GDM1 (cell line): ENCODE measurements around the gene UNC5C.

ENCODE experiments used
- DNase-seq: peaks from one replicate; lab custom pipeline; 2025; lab: John Stamatoyannopoulos, UW

The UNC5C gene

GRCh38 chr4:95522682-95523530 is 25.9 kb downstream of the UNC5C start:
- DNase-seq, result no peak

GRCh38 chr4:95517576-95518345 is 31.0 kb downstream of the UNC5C start:
- DNase-seq, result no peak

- DNase-seq, result no peak
These were observed 32.2 kb downstream of the UNC5C start for GRCh38 chr4:95516528-95517017.

- DNase-seq, result no peak
These were observed 33.2 kb downstream of the UNC5C start for GRCh38 chr4:95515589-95515988.

- DNase-seq, result no peak
These were observed 35.8 kb downstream of the UNC5C start for GRCh38 chr4:95513022-95513421.

GRCh38 chr4:95511477-95511876 is 37.3 kb downstream of the UNC5C start:
- no peak for DNase-seq

DNA sequence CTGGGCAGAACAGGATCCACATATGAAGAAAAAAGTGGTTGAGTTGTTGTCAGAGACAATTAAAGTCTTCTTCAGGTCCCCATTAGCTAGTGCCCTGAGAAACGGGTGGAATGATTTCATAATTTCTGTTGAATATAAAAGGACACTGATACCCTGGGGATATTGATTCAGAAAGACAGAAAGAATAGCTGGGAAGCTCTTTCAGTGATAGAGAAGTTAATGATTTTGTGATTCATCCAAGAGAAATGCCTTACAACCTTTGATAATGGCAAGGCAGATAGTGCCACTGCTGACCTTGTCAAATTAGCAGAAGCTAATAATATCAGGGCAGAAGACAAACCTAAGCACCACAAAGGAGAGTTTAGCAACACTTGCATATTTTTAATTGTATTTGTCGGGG is 37.9 kb downstream of the UNC5C start:
- DNase-seq, result no peak

DNA sequence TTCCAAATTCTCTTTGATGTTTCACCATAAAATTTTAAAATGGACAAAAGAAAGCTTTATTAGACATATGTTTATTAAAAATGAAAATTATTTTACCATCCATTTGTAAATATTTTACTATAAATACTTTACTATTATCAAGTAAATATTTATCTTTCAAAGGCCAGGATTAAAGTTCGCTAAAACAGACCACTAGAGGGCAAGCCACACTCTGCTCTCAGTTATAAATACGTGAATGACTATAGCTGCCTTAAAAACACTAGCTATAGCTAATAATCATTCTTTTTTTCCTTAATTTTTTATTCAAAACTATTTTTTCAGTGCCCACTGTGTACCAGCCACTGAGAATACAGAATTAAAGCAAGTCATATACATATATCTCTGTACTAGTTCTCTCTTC is 38.6 kb downstream of the UNC5C start:
- no peak for DNase-seq

DNA sequence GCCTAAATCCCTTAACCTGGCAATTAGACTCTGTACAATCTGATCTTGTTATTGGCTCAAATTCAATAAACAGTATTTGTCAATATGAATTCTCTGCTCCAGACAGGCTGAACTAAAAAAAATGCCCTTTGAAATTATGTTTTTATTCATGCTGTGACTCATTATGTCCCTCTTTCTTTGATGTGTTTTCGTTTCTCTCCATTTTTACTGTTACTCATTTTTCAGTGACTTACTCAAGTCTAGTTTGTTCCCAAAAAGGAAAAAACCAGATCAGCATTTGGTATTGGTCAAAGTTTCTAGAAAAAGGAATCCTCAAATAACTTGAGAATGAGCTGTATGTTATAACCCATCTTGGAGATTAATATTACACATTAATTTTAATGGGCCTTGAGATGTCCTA is 40.4 kb downstream of the UNC5C start:
- DNase-seq, result no peak

DNA sequence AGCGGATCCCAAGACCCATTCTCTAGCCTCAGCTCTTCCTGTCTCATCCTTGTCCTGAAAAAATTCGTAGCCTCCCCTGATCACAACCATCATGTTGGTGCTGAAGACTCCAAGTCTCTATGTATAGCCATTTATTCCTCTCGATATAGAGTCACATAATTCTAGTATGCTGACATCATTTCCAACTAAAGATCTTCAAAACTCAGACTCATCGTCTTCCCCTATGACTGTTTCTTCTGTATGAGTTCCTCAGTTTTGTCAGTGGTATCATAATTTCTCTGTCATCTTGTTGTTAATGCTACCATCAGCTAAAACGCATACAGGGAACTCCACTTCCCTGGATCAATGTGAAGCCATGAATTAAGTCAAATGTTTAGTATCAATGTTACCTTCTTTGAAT is 41.2 kb downstream of the UNC5C start:
- DNase-seq, result no peak

DNA sequence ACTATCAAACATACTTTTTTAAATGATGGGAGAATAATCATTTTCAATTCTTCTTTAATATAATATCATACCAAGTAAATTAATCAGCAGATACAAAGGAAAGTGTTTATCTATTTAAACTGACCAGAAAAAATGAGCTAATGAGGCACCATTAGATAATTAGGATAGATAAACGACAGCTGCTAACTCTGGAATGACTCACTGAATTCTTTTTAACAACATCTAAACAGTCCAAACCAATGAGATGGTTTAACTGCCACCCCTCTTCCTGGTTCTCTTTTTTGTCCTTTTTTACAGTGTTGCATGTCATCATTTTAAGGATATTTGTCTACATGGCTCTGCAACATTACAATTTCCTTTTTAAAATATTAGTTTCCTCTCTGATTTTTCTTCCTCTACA is 41.6 kb downstream of the UNC5C start:
- DNase-seq, result no peak

DNA sequence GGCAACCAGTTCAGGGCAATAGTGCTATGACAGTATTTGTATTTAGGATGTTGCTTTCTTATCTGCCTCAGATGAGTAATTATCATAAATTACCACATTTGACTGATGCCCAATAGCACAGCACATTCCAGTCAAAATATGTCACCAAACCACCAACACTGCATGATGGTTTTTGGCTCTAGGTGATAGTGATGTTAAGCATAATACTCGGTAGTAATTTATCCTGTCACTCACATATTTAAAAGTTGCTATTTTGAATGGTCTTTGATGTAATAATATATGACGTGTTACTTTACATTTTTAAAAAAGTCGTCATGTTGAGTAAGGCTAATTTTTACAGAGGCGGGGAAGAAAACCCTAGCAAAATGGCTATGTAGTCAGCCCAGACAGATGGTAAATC is 42.5 kb downstream of the UNC5C start:
- DNase-seq, result no peak

- DNase-seq, result no peak
These were observed 43.0 kb downstream of the UNC5C start for GRCh38 chr4:95505799-95506198.

DNA sequence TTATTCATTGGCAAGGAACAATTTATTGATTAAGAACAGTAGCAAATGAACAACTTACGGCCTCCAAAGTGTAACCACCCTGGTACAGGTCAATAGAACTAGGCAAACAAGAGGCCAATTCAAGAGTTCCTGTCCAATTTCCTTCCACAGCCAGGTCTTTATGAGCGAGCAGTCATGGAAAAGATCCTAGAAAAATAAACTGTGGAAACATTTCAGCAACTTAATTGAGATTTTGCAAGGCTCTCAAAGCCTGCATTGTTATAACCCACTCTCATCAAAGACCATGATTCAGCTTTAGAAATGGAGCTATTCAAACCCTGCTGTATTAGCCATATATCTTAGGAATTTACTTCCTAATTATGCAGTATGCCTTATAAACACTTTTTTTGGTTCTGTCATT is 43.6 kb downstream of the UNC5C start:
- no peak for DNase-seq

DNA sequence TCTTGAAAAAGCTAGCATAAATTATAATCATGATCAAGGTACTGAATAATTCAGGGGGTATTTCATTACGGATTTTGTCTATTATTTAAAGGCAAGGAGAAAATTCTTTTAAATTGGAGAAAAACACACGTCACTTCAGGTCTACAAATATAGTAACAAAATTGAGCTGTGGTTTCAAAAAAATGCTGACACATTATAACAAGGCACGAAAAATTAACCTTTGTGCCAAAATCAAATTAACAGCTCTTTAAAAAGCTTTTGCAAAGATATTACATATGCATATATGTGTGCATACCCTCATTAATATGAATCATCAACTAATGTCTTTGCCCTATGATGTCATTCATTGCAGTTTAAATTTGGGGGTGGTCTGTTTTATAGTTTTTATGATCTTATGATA is 44.3 kb downstream of the UNC5C start:
- no peak for DNase-seq

- DNase-seq, result no peak
These were observed 48.4 kb downstream of the UNC5C start for GRCh38 chr4:95500361-95500760.

- no peak for DNase-seq
These were observed 49.5 kb downstream of the UNC5C start for GRCh38 chr4:95499291-95499696.

GRCh38 chr4:95494186-95494585 is 54.6 kb downstream of the UNC5C start:
- DNase-seq, result no peak

DNA sequence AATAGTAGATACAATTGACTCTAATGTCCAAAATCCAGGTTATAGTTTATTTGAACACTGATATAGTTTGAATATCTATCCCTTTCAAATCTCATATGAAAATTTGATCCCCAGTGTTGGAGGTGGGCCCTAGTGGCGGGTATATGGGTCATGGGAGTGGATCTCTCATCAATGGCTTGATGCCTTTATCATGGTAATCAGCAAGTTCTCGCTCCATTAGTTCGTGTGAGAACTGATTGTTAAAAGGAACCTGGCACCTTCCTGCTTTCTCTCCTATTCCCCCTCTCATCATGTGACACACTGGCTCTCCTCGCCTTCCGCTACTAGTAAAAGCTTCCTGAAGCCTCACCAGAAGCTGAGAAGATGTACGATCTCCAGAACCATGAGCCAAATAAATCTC is 70.1 kb downstream of the UNC5C start:
- no peak for DNase-seq

DNA sequence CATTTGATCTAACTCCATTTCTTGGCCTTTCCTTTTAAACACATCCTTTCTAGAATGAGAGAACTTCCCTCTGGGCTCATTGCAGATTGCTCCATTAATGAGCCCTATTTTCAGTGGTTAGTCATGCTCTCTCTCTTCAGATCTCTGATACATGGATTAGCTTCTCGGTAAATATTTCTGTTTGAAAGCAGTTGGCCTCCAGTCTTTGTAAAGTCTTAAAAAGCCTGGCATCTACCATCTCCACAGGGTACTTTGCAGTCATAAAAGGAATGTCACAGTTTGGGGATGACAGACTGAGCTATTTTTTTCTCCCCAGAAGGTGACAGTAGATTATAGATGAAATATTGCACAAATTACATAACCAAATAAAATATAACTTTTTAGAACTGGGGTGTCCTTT is 72.7 kb downstream of the UNC5C start:
- no peak for DNase-seq

- no peak for DNase-seq
These were observed 76.2 kb downstream of the UNC5C start for GRCh38 chr4:95472534-95472933.

GRCh38 chr4:95470622-95471021 is 78.2 kb downstream of the UNC5C start:
- DNase-seq, result no peak

DNA sequence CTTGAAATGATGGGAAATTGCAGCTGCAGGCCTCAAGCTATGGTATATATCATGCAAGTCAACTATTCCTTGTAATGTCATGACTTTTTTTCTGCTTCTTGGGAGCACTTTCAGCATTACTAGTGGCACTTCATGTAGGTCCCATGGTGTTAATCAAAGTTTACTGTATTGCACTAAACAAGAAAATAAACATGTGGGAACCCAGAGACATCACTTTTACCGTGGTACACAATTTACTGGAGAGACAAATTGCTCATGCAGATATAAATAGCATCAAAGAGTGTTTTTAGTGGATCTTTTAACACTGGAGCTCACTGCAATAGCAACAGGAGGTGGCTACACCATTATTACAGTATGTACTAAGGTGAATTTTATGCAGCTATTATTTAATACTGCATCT is 79.2 kb downstream of the UNC5C start:
- DNase-seq, result no peak
